GM04503 (cell line): ENCODE measurements around the gene ZC3H14.

Source experiments
- DNase-seq: peaks from one replicate; pipeline ENCODE4 v3.0.0-alpha.2; 2012; ENCODE audit warnings: low read depth

The ZC3H14 gene

DNA sequence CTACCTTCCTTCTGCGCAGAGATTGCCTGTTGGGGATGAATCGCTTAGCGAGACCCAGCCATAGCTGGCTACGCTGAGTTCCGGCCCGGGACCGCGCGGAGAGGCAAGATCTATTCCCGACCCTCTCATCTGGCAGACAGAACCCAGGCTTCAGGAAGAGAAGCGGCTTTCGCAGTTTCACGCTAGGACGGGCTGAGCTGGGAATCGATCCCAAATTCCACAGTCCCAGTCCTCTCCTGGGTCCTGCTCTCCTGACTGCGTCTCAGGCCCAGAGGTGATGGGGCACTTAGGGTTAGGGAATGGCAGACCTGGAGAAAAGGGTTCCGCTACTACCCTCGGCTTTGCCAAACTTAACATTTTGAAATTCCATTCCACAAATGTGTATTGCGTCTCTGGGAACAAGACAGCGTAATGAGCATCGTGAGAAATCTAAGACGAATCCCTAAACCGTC is 10.8 kb upstream of the ZC3H14 start:
- no peak for DNase-seq

DNA sequence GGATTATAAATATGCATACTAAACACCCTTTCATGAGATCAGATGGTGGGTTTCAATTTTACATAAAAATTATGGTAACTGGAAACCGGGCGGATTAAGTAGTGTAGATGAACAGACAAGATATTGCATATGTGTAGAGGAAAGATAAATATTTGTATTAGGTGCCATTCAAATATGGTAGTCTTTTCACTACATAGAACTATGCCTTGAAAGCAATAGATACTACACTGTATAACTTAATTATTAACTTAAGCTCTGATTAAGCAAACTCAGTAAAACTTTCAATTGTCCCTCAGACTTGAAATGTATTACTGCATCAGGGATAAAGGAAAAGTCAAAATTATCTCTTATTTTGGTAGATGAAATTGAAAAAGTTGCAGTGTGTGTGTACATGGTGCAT is 10.0 kb upstream of the ZC3H14 start:
- DNase-seq: no peak

DNA sequence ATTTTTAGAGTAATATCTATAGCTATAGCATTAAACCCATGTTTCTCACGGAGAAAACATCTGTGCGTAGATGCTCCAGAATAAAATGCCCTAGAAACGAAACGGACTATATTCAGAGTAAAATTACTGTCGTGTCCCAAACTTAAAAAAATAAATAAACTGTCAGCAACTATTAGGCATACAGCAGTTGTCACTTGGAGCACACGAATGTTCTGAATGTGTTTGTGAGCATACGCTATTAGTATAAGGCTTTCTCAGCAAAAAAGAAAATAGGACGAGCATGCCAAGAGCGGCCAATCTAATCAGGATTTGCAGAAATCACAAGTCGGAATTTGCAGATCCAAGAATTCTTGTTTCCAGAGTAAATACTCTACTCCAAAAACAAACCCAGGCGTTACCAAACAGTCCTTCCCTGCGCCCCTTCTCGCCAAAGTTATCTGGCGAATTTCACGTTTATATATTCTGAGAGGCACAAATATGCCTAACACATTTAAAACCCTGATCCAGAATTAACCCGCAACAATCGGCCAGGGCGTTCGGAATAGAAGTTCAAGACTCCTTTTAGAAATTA is 8.9 kb upstream of the ZC3H14 start:
- no peak for DNase-seq

DNA sequence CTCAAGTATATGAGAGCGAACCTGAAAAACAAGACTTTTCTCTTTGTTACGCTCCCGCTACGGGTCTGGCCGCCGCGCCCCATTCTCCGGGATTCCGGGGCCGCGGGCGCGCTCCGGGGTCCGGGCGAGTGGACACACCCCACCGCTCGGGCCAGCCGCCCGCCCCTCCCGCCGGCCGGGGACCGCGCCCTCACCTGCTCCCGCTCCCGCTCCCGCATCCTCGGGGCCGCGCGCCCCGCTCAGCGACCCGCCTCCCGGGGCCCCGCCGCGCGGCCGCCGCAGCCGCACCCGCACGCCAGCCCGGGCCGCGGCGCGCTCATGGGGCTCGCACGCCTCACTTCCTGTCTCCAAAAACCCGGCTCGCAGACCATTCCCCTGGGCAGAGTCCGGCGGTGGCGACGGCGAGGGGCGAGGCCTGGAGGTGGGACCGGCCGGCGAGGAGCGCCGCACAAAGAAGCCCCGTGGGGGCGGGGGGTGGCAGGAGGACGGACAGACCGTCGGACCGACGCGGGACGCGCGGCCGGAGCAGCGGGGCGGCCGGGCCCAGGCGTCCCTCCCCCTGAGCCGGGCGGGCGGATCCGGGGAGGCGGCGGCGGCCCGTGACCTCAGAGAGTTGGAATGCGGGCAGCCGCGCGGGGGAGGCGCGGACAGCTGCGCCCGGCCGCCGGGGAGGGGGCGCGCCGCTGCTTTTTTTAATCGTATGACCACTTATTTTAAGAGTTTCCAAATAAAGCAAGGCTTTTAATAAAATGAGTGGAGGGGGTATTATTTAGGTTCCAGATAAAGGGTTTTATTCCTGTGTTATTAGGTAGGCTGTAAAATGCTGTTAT is 8.2 kb upstream of the ZC3H14 start, which contains the start of gene PTPN21:
TSS of gene PTPN21 (minus strand) at position 551 of the 830 bp plus-strand sequence. CDS start 4,590 bp downstream, outside the sequence.
- no peak for DNase-seq

DNA sequence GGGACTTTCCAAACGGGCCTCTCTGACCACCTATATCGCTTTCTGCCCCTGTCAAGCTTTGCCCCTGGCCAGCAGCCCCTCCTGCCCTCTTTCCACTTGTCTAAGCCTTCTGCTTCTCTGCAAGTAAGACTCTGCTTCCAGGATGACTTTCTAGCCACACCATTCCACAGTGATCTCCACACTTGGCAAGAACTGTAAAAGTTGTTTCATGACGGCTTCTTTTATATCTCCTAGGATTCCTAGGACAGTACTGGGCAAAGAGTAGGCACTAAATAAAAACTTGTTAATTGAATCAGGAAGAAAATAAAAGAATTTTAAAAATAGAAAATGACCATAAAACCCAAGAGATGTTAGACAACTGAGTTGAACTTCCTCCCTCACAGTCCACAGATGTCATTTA is 6.3 kb upstream of the ZC3H14 start:
- DNase-seq: no peak

DNA sequence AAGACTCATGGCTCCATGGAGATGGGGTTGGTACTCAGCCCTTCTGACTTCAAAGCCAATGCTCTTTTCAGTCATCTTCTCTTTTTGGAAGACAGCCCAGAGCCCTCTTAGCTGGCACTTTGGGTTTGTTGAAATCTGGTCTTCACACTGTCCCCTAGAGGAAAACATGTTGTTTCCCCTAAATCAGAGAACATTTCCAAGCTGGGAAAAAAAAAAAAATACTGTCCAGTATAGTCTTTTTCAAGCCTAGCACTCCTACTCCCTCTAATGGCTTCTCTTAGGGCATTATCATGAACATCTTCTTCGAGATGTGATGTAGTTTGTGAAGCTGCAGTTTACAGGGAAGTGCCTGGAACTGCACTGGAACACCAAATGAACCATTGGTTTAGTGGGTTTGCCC is 3.0 kb upstream of the ZC3H14 start:
- peak; percentile 54 for DNase-seq

DNA sequence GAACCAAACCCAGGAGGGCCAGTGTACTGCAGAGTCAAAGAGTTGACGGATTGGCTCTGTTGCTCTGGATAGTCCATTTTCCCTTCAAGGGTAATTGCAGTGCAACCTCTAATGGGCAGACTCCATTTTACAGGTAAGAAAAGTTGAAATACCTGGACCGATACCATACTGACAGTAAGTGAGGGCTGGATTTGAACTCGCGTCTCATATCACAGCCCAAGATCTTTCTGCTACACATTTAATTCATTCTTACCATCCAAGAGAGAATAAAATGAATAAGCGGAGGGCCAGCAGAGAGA is 356 bp upstream of the ZC3H14 start:
- DNase-seq: no peak

DNA sequence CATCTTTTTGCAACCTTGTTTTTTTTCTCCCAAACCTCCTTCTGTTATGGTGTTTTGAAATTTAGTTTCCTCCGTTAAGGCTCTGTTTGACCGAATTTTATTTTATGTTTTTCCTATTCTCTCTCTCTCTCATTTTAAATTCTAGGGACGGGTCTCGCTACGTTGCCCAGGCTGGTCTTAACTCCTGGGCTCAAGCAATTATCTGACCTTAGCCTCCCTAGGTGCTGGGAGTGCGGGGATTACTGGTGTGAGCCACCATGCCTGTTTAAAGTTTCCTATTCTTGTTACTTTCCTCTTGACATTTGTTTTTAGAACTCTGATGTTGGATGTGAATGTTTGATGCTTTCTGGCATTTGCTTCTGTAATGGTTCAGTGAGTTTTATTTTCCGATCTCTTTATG is 1.0 kb downstream of the ZC3H14 start:
- no peak for DNase-seq

DNA sequence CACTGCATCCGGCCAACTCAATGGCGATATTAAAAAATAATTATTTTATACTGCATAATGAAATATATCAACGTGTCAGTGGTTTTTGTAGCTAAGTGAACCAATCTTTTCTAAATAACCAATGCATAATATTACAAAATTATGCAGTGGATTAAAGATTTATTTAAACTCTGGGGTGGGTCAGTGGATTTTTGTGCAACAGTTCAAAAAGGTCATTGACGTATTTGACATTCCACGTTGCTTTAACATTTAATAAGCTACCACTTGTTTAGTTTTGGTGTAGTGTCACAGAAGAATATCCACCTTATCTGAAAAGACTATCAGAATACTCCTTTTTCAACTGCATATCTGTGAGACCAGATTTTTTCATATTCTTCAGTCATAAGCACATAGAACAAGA is 2.6 kb downstream of the ZC3H14 start:
- DNase-seq: no peak

DNA sequence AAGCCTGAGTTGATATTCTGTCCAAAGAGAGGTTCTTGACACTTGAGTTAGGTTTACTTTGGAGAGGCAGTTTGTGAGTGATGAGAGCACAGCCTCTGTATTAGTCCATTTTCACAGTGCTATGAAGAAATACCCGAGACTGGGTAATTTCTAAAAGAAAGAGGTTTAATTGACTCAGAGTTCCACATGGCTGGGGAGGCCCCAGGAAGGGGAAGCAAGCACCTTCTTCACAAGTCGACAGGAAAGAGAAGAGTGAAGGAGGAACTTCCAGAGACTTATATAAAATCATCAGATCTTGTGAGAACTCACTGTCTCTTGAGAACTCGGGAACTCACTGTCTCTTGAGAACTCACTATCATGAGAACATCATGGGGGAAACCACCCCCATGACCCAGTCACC is 5.4 kb downstream of the ZC3H14 start:
- no peak for DNase-seq

DNA sequence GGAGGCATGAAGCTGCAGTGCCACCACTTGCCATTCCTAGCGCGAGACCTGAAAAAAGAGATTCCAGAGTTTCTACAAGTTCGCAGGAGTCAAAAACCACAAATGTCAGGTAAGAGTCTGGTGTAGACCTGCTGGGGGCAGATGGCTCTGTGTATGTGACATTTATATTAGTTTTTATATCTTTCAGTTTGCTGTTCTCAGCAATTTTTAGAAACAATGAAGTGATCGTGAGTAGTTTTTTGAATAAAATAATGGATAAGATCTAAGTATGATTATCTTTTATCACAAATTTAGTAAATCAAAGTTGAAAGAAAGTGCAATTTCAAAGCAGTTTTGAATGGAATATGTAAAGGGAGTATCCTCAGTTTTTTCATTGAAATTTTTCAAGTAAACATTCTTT is 9.3 kb downstream of the ZC3H14 start:
- DNase-seq: no peak

DNA sequence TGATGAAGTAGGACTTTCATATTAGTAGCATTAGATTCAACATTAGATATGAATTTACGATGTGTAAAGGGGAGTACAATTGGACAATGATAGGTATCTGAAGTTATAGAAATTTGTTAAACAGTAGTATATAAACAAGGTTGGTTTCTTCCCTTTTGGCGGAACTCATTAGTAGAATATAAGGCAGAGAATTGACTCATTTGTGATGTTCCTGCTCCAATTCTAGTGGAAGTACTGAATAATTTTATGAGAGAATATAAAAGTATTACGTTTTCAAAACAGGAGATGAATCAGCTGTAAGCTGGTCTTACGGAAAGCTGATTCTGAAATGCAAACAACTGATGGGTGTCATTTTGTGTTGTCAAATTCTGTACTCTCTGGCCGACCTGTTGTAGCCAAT is 13.4 kb downstream of the ZC3H14 start:
- DNase-seq: no peak

DNA sequence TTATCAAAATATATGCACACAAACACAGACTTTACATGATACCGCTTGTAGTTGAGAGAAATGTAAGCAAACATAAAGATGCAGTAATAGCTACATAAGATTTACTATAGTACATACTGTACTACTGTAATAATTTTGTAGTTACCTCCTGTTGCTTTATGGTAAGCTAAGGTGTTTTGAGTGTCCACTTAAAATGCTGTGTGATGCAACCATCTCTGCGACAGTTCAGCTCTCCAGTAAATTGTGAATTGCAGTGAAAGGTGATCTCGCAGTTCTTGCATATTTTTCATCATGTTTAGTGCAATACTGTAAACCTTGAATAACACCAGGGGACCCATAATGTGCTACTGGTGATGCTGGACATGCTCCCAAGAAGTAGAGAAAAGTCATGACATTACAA is 21.6 kb downstream of the ZC3H14 start:
- no peak for DNase-seq

DNA sequence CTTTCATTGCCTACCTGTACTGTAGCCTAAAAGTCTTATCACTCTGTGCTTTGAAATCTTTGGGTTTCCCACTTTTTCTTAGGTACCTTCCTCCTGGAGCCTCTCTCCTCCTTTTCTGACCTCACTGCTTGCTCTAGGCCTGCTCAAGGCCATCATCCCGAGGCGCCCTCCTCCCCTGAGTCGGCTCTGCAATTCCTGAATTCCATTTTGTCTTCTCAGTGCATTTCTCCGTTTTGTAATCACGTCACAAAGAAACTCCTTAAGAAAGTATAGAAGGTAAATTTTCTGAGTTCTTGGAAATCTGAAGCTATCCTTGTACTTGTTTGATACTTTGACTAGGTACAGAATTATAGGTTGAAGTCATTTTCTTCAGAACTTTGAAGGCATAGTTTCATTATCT is 25.2 kb downstream of the ZC3H14 start:
- no peak for DNase-seq

DNA sequence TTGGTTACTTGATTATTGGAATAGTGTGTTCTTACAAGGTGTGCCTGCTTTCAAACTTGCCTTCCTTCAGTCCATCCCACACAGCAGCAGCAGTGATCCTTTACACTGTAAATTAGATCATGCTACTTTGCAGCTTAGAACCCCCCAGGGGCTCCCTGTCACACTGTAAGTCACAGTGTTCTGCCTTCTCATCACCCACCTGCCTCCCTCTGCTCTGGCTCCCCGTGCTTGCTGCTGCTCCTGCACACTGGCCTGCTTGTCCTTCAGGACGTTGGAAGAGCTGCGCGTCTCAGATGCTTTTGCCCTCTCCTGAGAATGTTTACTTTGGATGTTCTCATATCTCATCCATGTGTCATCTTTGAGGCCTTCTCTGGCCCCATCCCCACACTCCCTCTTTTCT is 27.3 kb downstream of the ZC3H14 start:
- no peak for DNase-seq

DNA sequence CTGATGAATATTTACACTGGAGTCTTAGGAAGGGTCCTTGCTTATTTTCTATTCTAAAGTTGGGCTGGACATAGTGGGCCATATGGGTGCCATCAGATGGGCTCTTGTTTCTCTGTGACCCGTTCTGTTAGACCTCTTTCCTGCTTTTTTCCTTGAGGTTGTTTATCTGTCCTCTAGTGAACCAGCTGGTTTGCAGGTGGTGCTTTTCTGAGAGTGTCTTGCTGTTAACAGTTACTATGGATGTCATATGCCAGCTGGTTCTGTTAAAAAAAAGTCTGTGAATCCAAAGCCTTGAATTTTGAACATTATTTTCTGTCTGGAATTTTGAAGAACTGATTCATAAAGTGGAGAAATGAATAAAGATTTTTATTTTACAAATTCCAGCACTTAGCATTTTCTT is 29.2 kb downstream of the ZC3H14 start:
- no peak for DNase-seq

DNA sequence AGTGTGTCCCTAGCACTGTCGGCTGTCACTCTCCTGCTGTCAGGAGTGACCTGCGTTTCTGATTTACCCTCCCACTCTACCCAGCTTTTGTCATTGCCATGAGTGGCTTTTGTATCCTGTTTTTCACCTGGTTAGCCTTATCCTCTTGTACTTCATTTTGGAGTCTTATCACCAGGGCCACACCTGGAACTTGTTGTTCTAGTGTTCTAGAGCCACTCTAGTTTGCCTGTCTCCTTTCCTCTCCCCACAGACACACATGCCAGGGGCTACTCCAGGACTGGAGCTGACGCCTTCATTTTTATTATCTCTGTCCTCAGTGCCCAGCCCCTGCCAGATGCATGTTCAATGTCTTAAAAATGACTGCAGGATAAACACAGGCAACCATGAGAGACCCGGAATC is 34.2 kb downstream of the ZC3H14 start:
- DNase-seq: no peak

DNA sequence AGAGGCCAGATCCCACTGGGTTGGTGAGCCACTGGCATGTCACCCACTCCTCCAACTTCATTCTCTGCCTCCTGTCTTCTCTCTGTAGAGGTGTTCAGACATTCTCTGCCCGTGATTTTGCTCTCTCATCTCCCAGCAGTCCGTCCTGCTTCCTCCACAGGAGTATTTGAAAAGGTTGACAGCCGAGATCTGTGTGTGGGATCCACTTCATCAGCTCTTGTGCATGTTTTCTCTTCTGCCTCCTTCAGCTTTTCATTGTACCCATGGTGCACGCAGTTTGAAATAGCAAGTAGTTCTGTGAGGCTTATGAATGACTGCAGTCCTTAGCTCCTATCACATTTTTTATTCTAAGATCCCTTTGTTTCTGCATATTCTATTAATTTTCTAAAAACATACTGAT is 34.8 kb downstream of the ZC3H14 start:
- no peak for DNase-seq

DNA sequence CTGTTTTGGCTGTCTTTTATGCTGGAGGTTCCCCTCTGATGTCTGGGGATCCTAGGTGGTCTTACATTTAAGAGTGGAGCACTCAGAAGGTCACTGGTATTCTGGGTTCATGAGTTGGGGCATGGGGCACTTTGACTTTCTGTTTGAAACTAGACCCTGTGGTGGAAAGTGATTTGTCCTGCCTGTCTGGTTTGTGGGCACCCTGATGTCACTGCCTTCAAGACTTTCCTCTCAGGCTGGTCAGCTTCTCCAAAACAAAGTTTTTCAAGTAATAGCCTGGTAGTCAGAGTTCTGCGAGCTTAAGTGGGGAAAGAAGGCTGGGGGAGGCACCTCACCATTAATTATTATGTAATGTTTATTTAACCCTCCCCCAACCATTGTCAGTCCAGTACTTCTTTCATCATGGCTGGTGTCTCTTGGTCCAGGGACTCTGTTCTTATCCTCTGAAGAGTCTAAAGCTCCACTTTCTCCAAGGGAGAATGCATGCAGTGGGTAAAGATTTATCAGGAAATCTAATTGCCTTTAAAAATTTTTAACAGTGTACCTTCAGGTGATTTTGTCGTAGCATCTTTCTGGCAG is 35.3 kb downstream of the ZC3H14 start:
- no peak for DNase-seq

DNA sequence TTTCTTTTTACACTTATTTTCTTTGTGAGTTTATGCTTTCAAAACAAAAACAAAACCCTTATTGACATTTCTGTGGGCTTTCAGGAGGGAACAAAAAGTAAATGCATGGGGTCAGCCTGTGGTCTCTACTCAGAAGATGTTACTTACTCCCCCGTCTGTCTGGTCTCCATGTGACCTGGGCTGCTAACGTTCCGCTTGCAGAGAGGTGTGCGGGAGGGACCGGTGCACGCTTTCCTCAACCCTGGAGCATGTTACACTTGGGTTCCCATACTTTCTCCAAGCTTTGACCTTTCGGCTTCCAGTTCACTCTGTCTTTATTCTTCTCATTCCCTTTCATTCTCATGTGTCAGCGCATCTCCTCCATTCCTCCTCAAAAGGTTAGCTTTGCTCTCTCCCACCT is 36.5 kb downstream of the ZC3H14 start:
- no peak for DNase-seq

DNA sequence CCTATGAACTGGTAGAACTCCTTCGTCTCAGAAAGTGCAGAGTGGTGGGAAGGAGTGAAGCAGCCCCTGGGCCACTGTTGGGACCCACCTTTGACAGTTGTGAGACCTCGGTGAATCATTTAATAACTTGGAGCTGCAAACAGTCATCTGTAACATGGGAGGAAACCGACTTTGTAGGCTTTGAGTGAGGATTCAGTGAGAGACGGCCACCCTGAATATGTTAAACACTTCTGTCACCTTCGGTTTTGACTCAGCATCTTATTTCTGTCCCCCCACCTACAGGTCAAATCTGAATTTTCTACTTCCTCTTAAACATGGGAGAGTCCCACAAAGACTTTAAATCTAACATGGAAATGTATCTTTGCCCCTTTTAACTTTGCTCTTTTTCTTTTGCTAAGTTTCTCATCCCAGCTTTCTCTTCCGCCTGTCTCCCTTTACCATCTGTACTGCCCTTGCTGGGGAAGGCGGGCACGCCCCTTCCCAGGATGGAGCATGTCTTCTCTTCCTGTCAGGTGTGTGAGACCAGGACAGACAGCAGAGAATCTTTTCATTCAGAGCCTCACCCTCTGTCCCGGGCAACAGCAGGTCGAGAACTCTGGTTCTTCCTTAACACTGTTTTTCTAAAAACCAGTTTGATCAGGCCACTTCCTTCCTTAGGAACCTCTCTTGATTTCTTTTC is 37.1 kb downstream of the ZC3H14 start:
- DNase-seq: no peak

DNA sequence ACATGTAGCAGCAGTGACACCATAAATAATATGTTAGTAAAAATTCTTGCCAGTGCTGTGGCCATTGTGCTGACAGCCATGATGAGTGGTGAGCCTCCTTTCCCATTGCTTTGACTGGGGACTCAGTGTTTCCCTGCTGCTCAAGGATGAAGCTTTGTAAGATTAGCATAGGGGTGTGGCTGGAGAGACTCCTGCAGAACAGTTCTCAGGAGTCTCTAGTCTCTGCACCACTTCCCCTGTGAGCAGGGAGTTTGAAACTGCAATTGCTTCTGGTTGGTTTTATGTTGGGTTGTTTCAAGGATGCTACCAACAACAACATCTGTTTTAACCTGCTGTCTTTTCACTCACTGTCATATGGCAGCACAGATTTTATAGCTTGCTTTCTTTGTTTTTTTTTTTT is 41.4 kb downstream of the ZC3H14 start:
- DNase-seq: no peak

DNA sequence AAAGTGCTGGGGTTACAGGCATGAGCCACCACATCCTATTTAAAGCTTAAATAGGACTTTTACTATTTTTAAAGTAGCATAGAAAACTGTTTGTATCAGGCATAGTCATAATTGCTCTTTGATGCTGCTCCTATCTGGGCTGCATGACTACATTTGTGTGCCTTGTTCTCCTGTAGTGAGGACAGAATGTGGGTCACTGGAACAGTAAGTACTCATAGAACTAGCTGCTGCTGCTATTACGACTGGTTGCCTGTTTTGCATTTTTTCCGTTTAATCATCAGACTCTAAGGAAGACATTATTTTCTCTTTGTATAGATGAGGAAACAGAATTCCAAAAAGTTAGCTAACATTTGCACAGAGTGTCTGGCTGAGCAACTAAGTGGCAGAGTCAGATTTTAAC is 42.8 kb downstream of the ZC3H14 start:
- DNase-seq: no peak
